Stimulated activated CD4-positive, alpha-beta T cell treated with anti-CD3 and anti-CD28 coated beads, Interleukin-2, amount 100 ng/mL, for 48 hours (primary cell): ENCODE data around the gene INPP5A.
"Not testable (repeated sequence)": the region's sequence is repeated elsewhere in the genome, so short reads cannot be mapped to it uniquely, and the experiment has no call there.

Source experiments
- DNase-seq, 2 donors: peaks; one replicate each; pipeline ENCODE4 v3.0.0-alpha.2; 2020

INPP5A gene

DNA sequence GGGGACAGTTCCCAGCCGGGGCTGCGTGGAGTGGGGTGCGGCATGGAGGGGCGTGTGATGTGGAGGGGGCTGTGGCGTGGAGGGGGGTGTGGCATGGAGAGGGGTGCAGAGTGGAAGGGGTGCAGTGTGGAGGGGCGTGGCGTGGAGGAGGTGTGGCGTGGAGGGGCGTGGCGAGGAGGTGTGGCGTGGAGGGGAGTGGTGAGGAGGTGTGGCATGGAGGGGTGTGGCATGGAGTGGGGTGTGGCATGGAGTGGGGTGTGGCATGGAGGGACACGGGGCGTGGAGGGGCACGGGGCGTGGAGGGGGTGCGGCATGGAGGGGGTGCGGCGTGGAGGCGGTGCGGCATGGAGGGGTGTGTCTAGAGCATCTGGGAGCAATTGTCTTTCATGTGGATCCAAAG, 214.8 kb downstream of the INPP5A start:
- no peak for DNase-seq

DNA sequence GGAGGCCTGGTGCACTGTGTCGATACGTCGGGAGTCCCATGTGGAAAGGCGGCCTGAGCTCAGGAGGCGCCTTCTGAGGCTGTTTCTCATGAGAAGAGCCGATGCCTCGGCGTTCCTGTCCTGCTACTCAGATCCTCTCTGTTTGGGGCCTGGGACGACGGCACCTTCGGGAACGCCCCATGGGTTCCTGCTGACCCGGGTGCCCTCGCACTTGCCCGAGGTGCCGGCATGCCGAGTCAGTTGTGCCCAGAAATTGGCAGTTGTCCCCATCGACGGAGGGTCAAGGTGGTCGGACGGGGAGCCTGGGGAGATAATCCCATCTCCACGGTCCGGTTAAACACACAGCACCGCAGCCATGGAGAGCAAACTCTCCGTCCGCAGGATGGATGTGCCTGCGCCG, 215.4 kb downstream of the INPP5A start:
- DNase-seq, result no peak

DNA sequence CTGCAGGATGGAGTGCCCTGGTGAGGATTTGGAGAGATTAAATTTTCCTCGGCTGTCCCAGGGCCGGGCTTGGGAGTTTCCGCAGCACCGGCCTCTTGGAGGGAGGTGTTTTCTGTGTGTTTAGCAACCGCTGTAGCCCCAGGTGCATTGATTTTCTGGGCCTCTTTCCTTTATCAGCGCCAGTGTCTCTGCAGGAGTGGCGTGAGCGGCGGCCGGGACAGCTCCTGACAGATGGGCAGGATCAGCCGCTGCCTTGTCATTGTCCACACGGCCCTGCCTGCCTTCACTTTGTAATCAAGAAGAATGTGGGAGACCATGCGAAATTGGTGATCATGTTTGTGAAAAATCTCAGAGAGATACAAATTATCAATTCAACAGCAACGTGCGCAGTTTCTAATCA, 216.0 kb downstream of the INPP5A start:
- no peak for DNase-seq

DNA sequence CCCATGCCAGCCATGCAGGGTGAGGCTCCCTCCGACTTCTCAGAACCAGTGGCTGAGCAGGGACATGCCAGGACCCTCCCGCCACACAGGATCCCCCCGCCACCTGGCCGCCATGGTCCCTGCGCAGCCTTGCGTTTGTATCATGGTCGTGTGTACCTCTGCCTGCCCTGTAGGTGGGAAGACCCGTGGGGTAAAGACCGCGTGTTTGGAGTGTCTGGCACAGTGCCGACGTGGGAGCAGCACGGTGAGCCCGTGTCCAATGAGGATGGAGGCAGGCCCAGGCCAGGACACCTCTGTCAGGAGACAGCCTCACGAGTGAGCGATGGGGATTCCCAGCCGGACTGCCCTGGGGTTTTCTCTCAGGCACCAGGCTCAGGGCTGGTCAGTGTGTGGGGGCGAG, 216.5 kb downstream of the INPP5A start:
- DNase-seq, result no peak

GRCh38 chr10:132755166-132755711, 217.7 kb downstream of the INPP5A start:
- no peak for DNase-seq

DNA sequence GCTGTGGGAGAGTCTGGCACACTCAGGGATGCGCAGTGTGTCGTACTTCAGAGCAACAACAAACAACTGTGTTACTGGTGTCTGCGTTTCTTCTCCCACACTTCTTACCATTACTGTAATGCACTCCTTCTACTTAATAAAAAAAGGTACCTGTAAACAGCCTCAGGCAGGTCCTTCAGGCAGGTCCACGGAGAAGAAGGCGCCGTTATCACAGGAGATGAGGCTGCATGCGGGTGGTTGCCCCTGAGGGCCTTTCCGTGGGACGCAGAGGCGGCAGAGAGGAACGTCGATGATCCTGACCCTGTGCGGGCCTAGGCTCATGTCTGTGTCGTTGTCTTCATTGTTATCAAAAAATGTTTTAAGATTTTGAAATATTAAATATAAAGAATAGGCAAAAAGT, 219.0 kb downstream of the INPP5A start:
- DNase-seq, result no peak

DNA sequence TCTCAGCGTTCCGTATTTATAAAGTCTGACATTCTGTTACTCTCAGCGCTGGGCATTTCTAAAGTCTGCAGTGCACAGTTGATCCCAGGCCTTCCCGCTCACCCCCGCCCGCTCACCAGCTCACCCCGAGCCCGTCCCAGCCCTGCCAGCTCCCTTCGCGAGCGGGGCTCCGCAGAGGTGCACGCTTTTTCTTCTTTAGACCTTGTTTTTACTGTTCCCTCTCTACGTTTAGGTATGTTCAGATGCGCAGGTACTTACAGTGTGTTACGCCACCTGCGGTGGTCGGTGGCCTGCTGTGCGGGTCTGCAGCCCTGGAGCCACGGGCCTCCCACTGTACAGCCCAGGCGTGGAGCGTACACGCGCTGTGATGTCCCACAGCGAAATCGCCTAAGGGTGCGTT, 219.6 kb downstream of the INPP5A start:
- DNase-seq, result no peak

GRCh38 chr10:132758865-132759264, 221.3 kb downstream of the INPP5A start:
- no peak for DNase-seq

DNA sequence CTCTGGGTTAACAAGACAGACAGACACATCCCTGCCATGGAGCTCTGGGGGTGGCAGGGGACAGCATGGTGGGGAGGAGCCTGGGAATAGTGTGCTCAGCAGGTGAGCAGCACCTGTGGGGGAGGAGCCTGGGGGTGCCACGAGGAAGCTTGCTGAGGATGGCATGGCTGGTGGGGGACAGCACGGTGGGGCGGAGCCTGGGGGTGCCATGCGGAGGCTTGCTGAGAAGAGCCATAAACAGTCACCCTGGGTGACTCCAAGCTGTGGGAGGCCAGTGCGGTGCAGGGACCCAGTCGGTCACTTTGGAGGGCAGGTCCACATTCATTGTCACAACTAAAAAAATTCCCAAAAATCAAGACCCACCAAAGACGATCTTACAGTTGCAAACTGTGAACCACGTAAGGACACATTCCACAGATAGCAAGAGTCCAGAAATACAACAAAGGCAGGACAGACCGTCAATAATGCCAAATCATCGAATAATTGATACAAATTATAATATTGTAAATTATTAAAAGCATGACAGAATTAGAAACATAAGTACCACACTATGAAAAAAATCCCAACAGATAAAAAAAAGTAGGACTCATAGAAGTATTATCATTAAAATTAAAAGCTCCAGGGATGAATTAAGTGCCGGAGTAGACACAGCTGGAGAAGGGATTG, 223.9 kb downstream of the INPP5A start:
- no peak for DNase-seq

DNA sequence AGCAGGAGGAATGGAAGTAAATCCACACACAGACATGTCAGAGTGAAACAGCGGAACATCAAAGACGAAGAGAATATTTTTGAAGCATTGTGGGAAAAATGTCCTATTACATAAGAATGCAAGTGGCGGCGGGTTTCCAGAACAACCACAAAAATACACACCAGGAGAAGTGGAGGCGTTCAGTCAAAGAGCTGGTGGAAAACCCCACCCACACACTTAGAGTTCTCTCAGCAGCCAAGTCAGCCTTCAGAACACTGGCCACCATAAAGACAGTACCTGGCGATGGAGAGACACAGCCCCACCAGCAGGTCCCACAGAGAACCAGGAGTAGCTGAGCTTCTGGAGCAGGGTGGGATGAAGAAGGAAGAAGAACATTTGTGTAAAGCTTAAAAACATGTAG, 224.7 kb downstream of the INPP5A start:
- no peak for DNase-seq

DNA sequence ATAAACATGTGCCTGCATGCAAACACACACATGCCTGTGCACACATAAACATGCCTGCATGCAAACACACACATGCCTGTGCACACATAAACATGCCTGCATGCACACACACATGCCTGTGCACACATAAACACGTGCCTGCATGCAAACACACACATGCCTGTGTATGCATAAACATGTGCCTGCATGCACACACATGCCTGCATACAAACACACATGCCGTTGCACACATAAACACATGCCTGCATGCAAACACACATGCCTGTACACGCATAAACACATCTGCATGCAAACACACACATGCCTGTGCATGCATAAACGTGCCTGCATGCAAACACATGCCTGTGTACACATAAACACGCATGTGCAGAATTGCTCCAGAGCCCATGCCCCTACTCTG, 226.0 kb downstream of the INPP5A start:
- DNase-seq, result no peak

DNA sequence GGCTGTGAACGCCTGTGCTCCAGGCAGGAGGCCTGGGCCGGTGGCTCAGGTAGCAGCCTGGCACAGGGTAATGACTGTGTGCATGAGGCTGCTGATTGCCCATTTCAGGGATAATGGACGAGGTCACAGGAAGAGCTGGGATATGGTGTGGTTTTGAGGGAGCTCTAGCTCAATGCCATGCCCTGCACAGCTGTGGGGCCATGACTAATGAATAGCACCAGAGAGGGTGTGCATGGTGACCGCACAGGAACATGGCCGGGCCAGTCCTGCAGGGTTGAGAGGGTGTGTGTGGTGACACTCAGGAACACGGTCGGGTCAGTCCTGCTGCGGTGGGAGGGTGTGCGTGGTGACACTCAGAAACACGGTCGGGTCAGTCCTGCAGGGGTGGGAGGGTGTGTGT, 226.5 kb downstream of the INPP5A start:
- no peak for DNase-seq

- no peak for DNase-seq
Observed at GRCh38 chr10:132765435-132765834, 227.8 kb downstream of the INPP5A start.

- no peak for DNase-seq
Observed at GRCh38 chr10:132766291-132766690, 228.7 kb downstream of the INPP5A start.

GRCh38 chr10:132768346-132769248, 231.0 kb downstream of the INPP5A start:
- no peak for DNase-seq

DNA sequence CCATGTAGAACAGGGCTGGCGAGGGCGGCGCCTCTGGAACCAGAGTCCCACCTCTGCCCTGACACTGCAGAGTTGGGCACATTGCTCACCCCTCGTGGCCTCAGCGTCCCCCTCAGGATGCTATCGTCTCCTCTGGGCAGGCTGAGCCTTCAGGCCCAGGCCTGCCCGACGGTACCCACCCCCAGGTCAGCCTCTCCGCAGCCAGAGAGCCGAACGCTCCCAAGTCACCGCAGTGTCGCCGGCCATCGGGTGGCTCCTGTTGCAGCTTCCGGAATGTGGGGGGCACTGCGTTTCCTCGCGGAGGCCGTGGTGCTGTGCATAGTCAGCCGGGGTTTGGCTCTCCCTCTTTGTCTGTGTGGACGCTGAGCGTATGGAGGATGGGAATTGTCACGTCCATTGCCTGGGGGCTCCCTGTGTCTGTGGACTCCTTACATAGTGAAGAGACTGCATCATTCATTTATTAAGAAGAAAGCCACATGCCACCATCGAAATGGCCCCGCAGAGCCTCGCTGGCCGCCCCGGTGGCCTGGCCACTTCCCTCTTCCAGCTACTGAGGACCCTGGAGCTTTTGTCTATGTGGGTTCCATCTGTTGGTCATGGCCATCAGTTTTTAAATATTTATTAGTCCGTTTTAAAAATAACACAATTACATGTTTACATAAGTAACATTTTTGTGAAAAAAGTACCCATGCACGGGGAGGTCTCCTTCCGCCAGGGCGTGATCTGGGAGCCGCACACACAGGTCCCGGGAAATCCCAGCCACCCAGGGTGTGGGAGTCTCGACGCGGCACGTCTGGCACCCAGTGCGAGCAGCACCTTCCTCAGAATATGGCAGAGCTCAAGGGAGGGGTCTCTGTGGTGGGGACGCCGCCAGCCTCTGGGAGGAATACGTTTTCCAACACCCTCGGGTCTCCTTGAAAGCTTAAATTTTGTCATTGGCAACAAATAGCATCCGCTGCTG, 232.8 kb downstream of the INPP5A start:
- DNase-seq, result no peak

DNA sequence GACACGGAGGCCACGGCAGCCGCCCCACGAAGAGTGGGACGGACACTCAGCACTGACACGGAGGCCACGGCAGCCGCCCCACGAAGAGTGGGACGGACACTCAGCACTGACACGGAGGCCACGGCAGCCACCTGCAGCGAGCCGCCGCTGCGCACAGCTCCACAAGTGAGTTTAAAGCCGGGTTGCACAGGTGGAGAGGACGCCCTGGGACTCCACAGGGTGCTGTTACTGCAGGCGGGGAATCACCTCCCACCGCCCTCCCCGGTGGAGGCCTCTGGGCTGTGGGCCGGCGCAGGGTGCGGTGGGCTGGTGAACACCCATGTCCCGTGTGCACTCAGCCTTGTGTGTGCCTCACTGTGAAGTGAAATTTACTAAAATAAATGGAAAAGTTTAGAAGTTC, 235.2 kb downstream of the INPP5A start:
- DNase-seq, result not testable (repeated sequence)

GRCh38 chr10:132774181-132774901, 236.8 kb downstream of the INPP5A start:
- no peak for DNase-seq

DNA sequence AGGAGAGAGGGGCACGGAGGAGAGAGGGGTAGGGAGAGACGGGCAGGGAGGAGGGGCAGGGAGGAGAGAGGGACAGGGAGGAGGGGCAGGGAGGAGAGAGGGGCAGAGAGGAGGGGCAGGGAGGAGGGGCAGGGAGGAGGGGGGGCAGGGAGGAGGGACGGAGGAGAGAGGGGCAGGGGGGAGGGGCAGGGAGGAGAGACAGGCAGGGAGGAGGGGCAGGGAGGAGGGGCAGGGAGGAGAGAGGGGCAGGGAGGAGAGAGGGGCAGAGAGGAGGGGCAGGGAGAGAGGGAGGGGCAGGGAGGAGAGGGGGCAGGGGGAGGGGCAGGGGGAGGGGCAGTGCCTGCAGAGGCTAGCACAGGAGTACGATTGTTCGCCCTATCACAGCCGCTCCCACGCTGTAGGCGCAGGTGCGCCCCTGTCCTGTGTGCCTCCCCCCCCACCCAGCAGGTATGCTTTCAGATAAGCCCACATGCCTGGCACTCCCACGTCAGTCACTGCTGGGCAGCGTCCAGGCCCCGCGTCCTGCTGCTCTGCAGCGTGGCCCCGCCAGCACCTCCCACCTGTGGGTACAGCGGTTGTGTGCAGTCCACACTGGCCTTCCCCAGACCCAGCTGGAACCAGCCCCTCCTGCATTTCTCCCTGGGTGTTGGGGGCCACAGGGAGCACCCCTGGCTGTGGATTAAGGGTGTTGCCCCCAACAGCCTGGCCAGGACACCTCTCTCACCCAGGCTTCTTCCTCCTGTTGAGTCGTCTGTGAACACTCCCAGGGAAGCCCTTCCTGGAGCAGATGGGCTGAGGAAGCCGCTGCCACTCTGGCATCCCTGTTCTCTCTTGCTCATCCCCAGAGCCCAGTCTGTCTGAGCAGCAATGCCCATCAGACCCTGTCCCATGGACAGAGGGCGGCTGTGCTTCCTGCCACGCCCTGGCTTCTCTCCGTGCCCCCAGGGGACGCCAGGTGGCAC, 237.6 kb downstream of the INPP5A start:
- no peak for DNase-seq

- DNase-seq, result no peak
Observed at GRCh38 chr10:132776186-132776585, 238.6 kb downstream of the INPP5A start.

DNA sequence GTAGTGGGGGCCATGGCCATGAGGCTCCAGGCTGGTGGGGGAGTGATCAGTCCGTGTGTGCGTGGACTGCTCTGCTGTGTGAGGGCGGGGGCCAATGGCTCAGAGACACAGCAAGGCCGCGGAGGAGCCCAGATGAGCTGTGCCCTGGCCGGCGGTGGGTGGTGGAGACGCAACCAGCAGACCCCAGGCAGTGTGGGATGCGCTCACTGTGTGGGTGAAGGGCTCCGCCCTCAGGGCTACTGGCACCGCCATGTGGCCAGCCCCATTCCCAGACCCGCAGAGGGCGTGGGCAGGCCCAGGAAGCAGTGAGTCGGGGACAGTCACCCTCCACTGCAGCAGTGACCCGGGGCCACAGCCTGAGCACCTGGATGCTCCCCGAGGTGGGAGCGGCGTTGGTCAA, 239.2 kb downstream of the INPP5A start:
- no peak for DNase-seq
